Panc1 (cell line): ENCODE data around the gene AGBL4. TPM values are rescaled to one million over a fixed set of nuclear protein-coding genes. Genes with fewer than 3 reads are reported as not detected.

Source experiments
- ATAC-seq: fragments of 200-7000 bp; cut with Tn5 transposase; 2 replicates; pipeline ENCODE4 v1.9.1; 2020; ENCODE audit warnings: mild to moderate bottlenecking, moderate library complexity
- BruUV-seq: library from RNA; stranded (reverse); fragments of 400-500 nt; replicated peaks from 2 replicates; lab custom pipeline; 2021; lab: Mats Ljungman, UMichigan
- CTCF ChIA-PET: fragments of 300-600 bp; sonication (Branson Sonifier 250); formaldehyde crosslinking; loops from one replicate; lab custom pipeline; 2022; ENCODE audit warnings: antibody characterized with exemption; lab: Charles Lee
- POLR2A ChIA-PET: fragments of 300-600 bp; sonication (Branson Sonifier 250); formaldehyde crosslinking; loops from one replicate; lab custom pipeline; 2022; ENCODE audit warnings: antibody characterized with exemption; lab: Charles Lee
- DNase-seq: peaks from one replicate; pipeline ENCODE4 v3.0.0-alpha.2; 2010; ENCODE audit warnings: low read depth, low spot score
- H3K27ac ChIP-seq: 2 replicates; pipeline ENCODE4 v1.5.1; 2011; ENCODE audit warnings: mild to moderate bottlenecking, low read length, inconsistent platforms
- H3K27me3 ChIP-seq: fragments of 200-500 bp; sonication (Bioruptor generic); 2 replicates; pipeline ENCODE4 v1.6.0; 2014; ENCODE audit warnings: low read length, inconsistent platforms; ENCODE audit not compliant: control insufficient read depth, insufficient read depth
- H3K36me3 ChIP-seq: fragments of 200-500 bp; sonication (Bioruptor generic); 2 replicates; pipeline ENCODE4 v1.5.1; 2014; ENCODE audit warnings: inconsistent platforms, mild to moderate bottlenecking, low read length, moderate library complexity; ENCODE audit not compliant: control insufficient read depth, insufficient read depth
- H3K4me1 ChIP-seq: 2 replicates; pipeline ENCODE4 v1.5.1; 2011; ENCODE audit warnings: inconsistent platforms, mild to moderate bottlenecking, low read length, moderate library complexity; ENCODE audit not compliant: control insufficient read depth, insufficient read depth
- H3K4me3 ChIP-seq, 2 experiments: 2 replicates each; pipeline ENCODE4 v1.5.1; 2011 to 2012; ENCODE audit warnings: low read depth in 2 of 2, low read length in 2 of 2, mild to moderate bottlenecking in 2 of 2, inconsistent platforms in 1 of 2, moderate library complexity in 1 of 2
- H3K9me3 ChIP-seq: fragments of 200-500 bp; sonication (Bioruptor generic); 2 replicates; pipeline ENCODE4 v1.5.1; 2014; ENCODE audit warnings: low read depth, mild to moderate bottlenecking, inconsistent platforms, low read length, moderate library complexity; ENCODE audit not compliant: control insufficient read depth, insufficient read depth
- POLR2AphosphoS5 ChIP-seq: IDR thresholded peaks from 2 replicates; pipeline ENCODE4 v1.6.1; 2012; ENCODE audit warnings: mild to moderate bottlenecking, low read depth, low read length, moderate library complexity
- SIN3A ChIP-seq: IDR thresholded peaks from 2 replicates; pipeline ENCODE4 v1.6.1; 2012; ENCODE audit warnings: low read depth, mild to moderate bottlenecking, low read length, moderate library complexity, borderline replicate concordance; ENCODE audit not compliant: insufficient read depth
- TCF7L2 ChIP-seq: IDR thresholded peaks from 2 replicates; pipeline ENCODE4 v1.6.1; 2011; ENCODE audit warnings: mild to moderate bottlenecking, low read depth, low read length, inconsistent platforms
- in situ Hi-C: cut with HindIII; loops from 2 replicates; pipeline ENCODE4 v1.10.0; 2016; ENCODE audit warnings: low sequenced_read_pairs, low pct_unique_long_range_greater_than_20kb
- intact Hi-C: fragments of 100-400 bp; cut with micrococcal nuclease; formaldehyde crosslinking; loops from one replicate; pipeline ENCODE4 v1.10.0; 2022; ENCODE audit not compliant: unreplicated experiment
- total RNA-seq: library from RNA; stranded (reverse); gene quantifications from one replicate; pipeline ENCODE4 v1.2.1, GENCODE V29; 2021; ENCODE audit not compliant: unreplicated experiment
- TF ChIP-seq, protein P1 (sequence below), 2 experiments: IDR thresholded peaks; 2 replicates each; pipeline ENCODE4 v1.6.1; 2011 to 2012; ENCODE audit warnings: low read depth in 2 of 2, control low read depth in 1 of 2, low read length in 1 of 2, mild to moderate bottlenecking in 1 of 2, moderate library complexity in 1 of 2; ENCODE audit not compliant: insufficient read depth in 1 of 2
- TF ChIP-seq, protein P2 (sequence below): fragments of 450-650 bp; IDR thresholded peaks from 2 replicates; pipeline ENCODE4 v1.5.1; 2017; ENCODE audit warnings: mild to moderate bottlenecking

The AGBL4 gene
- total RNA-seq, 1 experiment from 2014 or later: not detected

GRCh38 chr1:48645883-48646282 is 1377.9 kb downstream of the AGBL4 start:
- POLR2A ChIA-PET: no interaction called here
- H3K4me3 ChIP-seq: no peak overlapping the region
- peaks cover 3% of the 10 kb centered on the region; the same call in 1 of the 2 replicates for H3K27me3 ChIP-seq
- H3K9me3 ChIP-seq: no peaks in the 10 kb centered on the region
- CTCF ChIA-PET: no interaction called here
- intact Hi-C loops (no loop called here), in situ Hi-C loops (no loop called here)
- no peak overlapping the region for H3K27ac ChIP-seq
- H3K36me3 ChIP-seq: no peaks in the 10 kb centered on the region
- TF ChIP-seq SIN3A (no peak), POLR2AphosphoS5 (no peak), TCF7L2 (no peak)
- TF ChIP-seq, protein P1, sequence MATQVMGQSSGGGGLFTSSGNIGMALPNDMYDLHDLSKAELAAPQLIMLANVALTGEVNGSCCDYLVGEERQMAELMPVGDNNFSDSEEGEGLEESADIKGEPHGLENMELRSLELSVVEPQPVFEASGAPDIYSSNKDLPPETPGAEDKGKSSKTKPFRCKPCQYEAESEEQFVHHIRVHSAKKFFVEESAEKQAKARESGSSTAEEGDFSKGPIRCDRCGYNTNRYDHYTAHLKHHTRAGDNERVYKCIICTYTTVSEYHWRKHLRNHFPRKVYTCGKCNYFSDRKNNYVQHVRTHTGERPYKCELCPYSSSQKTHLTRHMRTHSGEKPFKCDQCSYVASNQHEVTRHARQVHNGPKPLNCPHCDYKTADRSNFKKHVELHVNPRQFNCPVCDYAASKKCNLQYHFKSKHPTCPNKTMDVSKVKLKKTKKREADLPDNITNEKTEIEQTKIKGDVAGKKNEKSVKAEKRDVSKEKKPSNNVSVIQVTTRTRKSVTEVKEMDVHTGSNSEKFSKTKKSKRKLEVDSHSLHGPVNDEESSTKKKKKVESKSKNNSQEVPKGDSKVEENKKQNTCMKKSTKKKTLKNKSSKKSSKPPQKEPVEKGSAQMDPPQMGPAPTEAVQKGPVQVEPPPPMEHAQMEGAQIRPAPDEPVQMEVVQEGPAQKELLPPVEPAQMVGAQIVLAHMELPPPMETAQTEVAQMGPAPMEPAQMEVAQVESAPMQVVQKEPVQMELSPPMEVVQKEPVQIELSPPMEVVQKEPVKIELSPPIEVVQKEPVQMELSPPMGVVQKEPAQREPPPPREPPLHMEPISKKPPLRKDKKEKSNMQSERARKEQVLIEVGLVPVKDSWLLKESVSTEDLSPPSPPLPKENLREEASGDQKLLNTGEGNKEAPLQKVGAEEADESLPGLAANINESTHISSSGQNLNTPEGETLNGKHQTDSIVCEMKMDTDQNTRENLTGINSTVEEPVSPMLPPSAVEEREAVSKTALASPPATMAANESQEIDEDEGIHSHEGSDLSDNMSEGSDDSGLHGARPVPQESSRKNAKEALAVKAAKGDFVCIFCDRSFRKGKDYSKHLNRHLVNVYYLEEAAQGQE (IDR thresholded peaks at IDR 0.05; ENCODE audit: insufficient read depth in 1 of 2, low read depth in 2 of 2, low read length in 1 of 2): no peak
- TF ChIP-seq, protein P2, sequence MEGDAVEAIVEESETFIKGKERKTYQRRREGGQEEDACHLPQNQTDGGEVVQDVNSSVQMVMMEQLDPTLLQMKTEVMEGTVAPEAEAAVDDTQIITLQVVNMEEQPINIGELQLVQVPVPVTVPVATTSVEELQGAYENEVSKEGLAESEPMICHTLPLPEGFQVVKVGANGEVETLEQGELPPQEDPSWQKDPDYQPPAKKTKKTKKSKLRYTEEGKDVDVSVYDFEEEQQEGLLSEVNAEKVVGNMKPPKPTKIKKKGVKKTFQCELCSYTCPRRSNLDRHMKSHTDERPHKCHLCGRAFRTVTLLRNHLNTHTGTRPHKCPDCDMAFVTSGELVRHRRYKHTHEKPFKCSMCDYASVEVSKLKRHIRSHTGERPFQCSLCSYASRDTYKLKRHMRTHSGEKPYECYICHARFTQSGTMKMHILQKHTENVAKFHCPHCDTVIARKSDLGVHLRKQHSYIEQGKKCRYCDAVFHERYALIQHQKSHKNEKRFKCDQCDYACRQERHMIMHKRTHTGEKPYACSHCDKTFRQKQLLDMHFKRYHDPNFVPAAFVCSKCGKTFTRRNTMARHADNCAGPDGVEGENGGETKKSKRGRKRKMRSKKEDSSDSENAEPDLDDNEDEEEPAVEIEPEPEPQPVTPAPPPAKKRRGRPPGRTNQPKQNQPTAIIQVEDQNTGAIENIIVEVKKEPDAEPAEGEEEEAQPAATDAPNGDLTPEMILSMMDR: no peak
- ATAC-seq: no peak
- H3K4me1 ChIP-seq: no peaks in the 10 kb centered on the region
- DNase-seq: no peak
- BruUV-seq: no TSS peak

- TF ChIP-seq TCF7L2 (no peak), POLR2AphosphoS5 (no peak), SIN3A (no peak)
- TF ChIP-seq, protein P2: no peak
- TF ChIP-seq, protein P1 (IDR thresholded peaks at IDR 0.05; ENCODE audit: insufficient read depth in 1 of 2, low read depth in 2 of 2, low read length in 1 of 2): no peak
- H3K4me1 ChIP-seq: no peaks in the 10 kb centered on the region
- peaks cover 3% of the 10 kb centered on the region; the same call in 1 of the 2 replicates for H3K27me3 ChIP-seq
- POLR2A ChIA-PET: no interaction called here
- BruUV-seq: no TSS peak
- H3K27ac ChIP-seq: no peak overlapping the region
- H3K36me3 ChIP-seq: no peaks in the 10 kb centered on the region
- intact Hi-C loops: no loop called here
- DNase-seq (no peak), ATAC-seq (no peak)
- in situ Hi-C loops: no loop called here
- no peak overlapping the region for H3K4me3 ChIP-seq
- no peaks in the 10 kb centered on the region for H3K9me3 ChIP-seq
- CTCF ChIA-PET: interaction anchor here (0.7 kb wide), 1 partner anchor 50 kb away, joined by 4 read pairs; no protein-coding TSS in a partner anchor
Observed at GRCh38 chr1:48644905-48645605, 1378.7 kb downstream of the AGBL4 start.
